ENCODE measurements around the gene SDHAF4.
"Not testable (repeated sequence)": the region's sequence is repeated elsewhere in the genome, so short reads cannot be mapped to it uniquely, and the experiment has no call there.

Gene SDHAF4

GRCh38 chr6:70566751-70567382 is at the start of gene SDHAF4:
Gene SDHAF4 (plus strand): TSS chr6:70566930. CDS start chr6:70566941, 11 bp downstream.
- DNase-seq = peak; percentile 94

GRCh38 chr6:70518723-70519122 is 48.0 kb upstream of the SDHAF4 start:
- no peak for DNase-seq

- no peak for DNase-seq
Measured at GRCh38 chr6:70520575-70520974, 46.2 kb upstream of the SDHAF4 start.

- DNase-seq = no peak
Measured at GRCh38 chr6:70524721-70525286, 41.9 kb upstream of the SDHAF4 start.

- no peak for DNase-seq
Measured at GRCh38 chr6:70527071-70527737, 39.5 kb upstream of the SDHAF4 start.

GRCh38 chr6:70530023-70530422 is 36.7 kb upstream of the SDHAF4 start:
- DNase-seq = no peak

GRCh38 chr6:70531133-70531532 is 35.6 kb upstream of the SDHAF4 start:
- DNase-seq = no peak

- no peak for DNase-seq
Measured at GRCh38 chr6:70537266-70537665, 29.5 kb upstream of the SDHAF4 start.

GRCh38 chr6:70538376-70538775 is 28.4 kb upstream of the SDHAF4 start:
- DNase-seq = no peak

GRCh38 chr6:70547313-70547712 is 19.4 kb upstream of the SDHAF4 start:
- no peak for DNase-seq

GRCh38 chr6:70547905-70548304 is 18.8 kb upstream of the SDHAF4 start:
- DNase-seq = no peak

GRCh38 chr6:70549327-70549726 is 17.4 kb upstream of the SDHAF4 start:
- DNase-seq = no peak

GRCh38 chr6:70551566-70551965 is 15.2 kb upstream of the SDHAF4 start:
- DNase-seq = no peak

- not testable (repeated sequence) for DNase-seq
Measured at GRCh38 chr6:70552286-70552940, 14.3 kb upstream of the SDHAF4 start.

GRCh38 chr6:70552974-70553373 is 13.8 kb upstream of the SDHAF4 start:
- DNase-seq = no peak

- DNase-seq = no peak
Measured at GRCh38 chr6:70557998-70558397, 8.7 kb upstream of the SDHAF4 start.

GRCh38 chr6:70562401-70562800 is 4.3 kb upstream of the SDHAF4 start:
- DNase-seq = not testable (repeated sequence)

- no peak for DNase-seq
Measured at GRCh38 chr6:70563530-70563929, 3.2 kb upstream of the SDHAF4 start.

- no peak for DNase-seq
Measured at GRCh38 chr6:70574643-70575042, 7.9 kb downstream of the SDHAF4 start.

GRCh38 chr6:70575899-70576495 is 9.3 kb downstream of the SDHAF4 start:
- DNase-seq = no peak

- no peak for DNase-seq
Measured at GRCh38 chr6:70586114-70586513, 19.4 kb downstream of the SDHAF4 start.

GRCh38 chr6:70590400-70590799 is 23.7 kb downstream of the SDHAF4 start:
- DNase-seq = no peak

GRCh38 chr6:70592391-70593117 is 25.8 kb downstream of the SDHAF4 start:
- DNase-seq = no peak
